NCI-H510A (cell line): ENCODE results near the gene DEFB116.
"Not testable (repeated sequence)": the region's sequence is repeated elsewhere in the genome, so short reads cannot be mapped to it uniquely, and the experiment has no call there.

Experiments used
- DNase-seq: peaks from one replicate; lab custom pipeline; 2025; lab: John Stamatoyannopoulos, UW

DEFB116 gene, protein sequence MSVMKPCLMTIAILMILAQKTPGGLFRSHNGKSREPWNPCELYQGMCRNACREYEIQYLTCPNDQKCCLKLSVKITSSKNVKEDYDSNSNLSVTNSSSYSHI

DNA sequence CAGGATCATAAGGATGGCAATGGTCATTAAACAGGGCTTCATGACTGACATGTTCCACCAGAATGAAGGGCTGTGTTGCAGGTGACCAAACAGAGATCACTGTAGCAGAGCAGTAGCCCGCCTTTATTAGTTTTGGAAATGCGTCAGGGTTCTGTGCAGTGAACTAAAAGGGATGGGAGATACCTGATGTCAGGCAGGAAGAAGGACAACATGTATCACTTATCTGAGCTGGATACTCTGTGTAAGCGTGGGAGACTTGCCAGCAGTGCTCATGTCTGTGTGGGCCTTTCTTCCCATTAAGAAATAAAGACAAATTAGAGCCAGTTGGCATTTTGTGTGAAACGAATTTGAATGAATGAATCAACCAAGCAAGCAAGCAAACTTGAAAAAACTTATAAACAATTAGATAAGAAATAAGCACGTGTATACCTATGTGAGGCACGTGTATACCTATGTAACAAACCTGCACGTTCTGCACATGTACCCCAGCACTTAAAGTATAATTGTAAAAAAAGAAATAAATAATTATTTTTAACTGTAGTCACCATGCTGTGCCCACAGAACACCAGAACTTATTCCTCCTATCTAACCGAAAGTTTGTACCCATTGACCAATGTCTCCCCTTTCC, at the start of gene DEFB116:
Gene DEFB116 (minus strand): TSS at position 51 of the 628 bp plus-strand sequence. CDS start 0 bp downstream, at position 51.
- DNase-seq: no peak

DNA sequence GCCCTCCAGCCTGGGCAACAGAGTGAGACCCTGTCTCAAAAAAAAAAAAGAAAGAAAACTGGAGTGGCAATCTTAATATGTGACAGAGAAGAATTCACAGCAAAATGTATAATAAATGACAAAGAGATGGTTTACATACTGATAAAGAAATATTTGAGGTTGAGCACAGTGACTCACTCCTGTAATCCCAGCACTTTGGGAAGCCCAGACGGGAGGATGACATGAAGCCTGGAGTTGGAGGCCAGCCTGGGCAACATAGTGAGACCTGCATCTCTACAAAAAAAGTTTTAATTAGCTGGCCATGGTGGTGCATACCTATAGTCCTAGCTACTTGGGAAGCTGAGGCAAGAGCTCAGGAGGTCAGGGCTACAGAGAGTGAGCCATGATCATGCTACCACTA, 47.6 kb upstream of the DEFB116 start:
- DNase-seq: no peak

DNA sequence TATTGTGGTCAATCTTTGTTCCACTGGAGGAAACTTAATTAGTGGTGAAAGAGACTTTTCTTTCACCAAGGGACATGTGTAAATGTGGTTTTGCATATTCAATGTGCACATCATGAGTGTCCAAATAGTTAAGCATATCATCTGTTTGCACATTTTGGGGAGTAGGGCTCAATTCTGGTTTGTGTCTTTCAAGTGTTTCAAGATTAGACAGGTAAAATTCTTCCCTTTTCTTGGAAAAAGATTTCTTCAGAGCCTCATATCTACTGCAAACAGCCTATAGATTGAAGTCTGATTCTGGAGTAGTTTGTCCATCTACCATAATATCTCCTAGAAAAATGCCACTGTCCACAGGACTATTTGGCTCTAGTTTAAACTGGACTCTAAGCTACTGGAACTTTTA, 33.1 kb upstream of the DEFB116 start:
- no peak for DNase-seq

DNA sequence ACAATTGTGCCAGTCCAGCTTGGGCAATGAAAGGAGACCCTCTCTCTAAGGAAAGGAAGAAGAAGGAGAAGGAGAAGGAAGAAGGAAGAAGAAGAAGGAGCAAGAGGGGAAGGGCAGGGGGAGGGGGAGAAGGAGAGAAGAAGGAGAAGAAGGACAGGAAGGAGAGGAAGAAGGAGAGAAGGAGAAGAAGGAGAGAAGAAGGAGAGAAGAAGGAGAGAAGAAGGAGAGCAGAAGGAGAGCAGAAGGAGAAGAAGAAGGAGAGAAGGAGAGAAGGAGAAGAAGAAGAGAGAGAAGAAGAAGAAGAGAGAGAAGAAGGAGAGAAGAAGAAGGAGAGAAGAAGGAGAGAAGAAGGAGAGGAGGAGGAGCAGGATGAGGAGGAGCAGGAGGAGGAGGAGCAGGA, 22.5 kb upstream of the DEFB116 start:
- DNase-seq: no peak

DNA sequence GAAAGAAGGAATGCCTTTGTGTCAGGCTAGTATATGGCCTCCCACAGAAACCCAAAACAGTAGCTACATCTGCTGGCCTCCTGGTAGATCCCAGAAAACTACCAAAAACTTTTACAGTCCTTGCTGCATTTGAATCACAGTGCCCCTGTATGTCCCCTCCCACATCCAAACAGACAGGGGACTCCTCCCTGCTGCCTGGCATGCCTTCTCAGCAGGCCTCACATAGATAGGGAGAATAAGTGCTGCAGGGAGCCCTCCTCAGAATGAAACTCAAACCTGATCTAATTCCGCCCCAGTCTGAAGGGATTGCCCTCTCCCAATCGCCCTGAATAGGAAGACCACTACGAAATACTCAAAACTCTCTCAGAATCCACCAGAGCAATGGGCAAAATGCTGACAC, 14.1 kb upstream of the DEFB116 start:
- no peak for DNase-seq

DNA sequence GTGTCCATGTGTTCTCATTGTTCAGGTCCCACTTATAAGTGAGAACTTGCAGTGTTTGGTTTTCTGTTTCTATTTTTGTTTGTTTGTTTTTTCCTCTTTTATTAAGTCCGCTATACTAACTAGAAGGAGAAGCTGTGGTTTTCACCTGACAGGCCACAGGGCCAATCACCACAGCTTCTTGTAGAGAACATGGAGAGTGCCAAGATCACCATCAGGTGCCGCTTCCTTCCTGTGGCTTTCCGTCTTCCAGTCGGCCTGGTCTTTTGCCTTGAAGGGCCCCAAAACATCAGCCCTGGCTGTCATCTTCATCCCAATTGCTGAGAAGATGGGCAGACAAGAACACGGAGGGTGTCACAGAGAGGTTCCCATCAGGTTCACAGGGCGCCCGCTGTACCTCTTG, 23.4 kb downstream of the DEFB116 start:
- DNase-seq: not testable (repeated sequence)

DNA sequence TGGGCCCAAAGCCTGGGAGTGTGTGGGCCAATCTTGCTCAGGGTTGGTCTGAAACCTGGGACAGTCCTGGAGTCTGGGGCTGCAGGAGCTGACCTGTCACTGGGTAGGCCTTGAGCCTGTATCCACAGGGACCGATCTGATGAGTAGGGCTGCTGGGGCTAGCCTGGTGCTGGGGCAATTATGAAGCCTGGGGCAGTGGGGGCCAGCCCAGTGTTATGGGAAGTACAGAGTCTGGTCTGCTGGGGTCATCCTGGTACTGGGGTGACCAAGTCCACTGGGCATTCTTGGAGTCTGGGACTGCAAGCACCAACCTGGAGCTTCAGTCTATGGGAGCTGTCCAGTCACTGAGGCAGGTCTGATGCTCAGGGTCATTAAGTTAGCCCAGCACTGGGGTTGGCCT, 30.2 kb downstream of the DEFB116 start:
- no peak for DNase-seq

DNA sequence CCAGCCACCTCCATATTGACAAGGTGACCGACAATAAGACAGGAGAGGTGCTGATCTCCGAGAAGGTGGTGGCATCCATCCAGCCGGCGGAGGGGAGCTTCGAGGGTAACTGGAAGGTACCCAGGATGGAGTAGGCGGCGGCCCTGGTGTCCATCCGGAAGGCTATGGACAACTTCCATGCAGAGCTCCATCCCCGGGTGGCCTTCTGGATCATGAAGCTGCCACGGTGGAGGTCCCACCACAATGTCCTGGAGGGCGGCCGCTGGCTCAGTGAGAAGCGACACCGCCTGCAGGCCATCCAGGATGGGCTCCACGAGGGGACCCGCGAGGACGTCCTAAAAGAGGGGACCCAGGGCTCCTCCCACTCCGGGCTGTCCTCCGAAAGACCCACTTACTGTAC, 33.9 kb downstream of the DEFB116 start:
- DNase-seq: no peak

DNA sequence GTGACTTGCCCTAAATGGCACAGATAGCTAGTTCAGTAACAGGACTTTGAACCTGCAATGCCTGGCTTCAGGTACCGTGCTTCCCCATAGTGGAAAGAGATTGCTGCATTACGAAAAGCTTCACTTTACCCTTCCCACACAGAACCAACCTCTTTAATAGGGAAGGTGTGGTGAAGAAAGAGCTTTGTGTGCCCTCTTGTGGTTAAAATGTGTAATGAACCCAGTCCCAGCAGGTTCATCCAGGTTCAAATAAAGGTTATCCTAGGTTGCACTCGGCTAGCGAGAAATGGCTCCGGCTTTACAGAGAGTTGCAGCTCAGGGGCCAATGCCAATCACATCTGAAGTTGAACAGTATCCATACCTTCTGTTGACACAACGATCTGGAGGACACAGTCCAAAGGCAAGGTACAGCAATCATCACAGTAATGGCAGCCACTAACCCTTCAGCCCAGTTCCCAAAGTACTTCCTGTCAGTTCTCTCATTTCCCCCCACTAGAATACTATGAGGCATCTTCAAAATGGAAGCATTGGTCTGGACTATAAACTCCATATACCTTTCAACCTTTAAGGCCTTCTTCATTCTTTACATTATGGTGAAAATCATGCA, 48.0 kb downstream of the DEFB116 start:
- DNase-seq: no peak

DNA sequence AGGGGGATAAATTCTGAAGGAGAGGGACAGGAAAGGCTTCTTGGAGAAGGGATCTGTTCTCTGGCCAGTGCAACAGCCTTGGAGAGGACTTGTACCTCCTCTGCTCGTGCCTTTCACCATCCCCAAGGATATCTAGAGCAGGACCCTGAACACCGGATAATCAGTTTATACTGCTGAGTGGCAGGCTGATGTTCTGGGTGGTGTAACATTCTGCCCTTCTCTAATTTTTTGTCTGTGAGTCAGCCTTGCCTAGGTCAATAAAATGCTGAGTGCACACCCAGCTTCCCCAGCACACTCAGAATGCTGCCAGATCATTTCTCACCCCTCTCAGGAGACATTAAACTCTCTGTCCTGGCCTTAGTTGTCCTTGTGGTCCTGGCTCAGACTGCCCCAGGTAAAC, 51.0 kb downstream of the DEFB116 start, which contains the start of gene DEFB115:
Gene DEFB115 (plus strand): TSS at position 301 of the 400 bp plus-strand sequence. CDS start 0 bp downstream, at position 301.
- no peak for DNase-seq

DNA sequence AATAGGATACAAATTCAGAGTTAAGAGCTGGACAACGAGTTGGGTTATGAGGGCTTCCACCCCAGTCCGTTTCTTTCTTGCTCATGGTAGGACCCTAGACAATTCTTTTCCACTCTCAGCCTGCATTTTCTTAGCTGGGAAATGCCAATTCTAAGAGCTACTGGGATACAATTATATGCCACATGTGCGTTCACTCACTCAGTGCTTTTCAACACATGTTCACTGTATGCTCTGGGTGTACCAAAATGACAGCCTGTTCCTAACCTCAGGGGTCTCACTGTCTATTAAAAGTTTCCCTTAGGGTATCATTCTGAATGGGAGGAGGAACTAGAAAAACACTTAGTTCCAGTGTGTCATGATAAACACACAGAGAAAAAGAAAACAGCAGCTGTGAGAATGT, 51.4 kb downstream of the DEFB116 start:
- no peak for DNase-seq
